Left cardiac atrium (tissue), 4 donors: Measurements from ENCODE around the gene ABCB4. TPM values are rescaled to one million over a fixed set of nuclear protein-coding genes. Genes with fewer than 3 reads are reported as not detected.
"Not testable (repeated sequence)": the region's sequence is repeated elsewhere in the genome, so short reads cannot be mapped to it uniquely, and the experiment has no call there.

Experiments
- ATAC-seq, 2 donors: fragments of 200-7000 bp; cut with Tn5 transposase; one replicate each; pipeline ENCODE4 v1.9.1; 2020; ENCODE audit warnings: mild to moderate bottlenecking in 2 of 2, moderate library complexity in 2 of 2
- DNase-seq: peaks from one replicate; pipeline ENCODE4 v3.0.0-alpha.2; 2020
- intact Hi-C, 2 donors: fragments of 100-400 bp; cut with DNase I; formaldehyde crosslinking; loops; one replicate each; pipeline versions ENCODE4 v1.14.1 to v1.15.1; 2022 to 2023
- total RNA-seq, 2 donors: library from RNA; stranded (reverse); fragmentation: NEBNext Ultra II Directional; extraction: Animal tissue kit (Norgen Biotek cat#: 25700); gene quantifications; one replicate each; pipeline ENCODE4 v1.2.1, GENCODE V29; 2021
- donor health status: DM: no; HTN: yes; CAD: no.
- donor health status: DM: no; HTN: yes; CAD: no; lungs with severe emphysema.
- donor health status: DM: yes; HTN: yes; CAD: no.
- donor health status: Dilated cardiomyopathy.

The ABCB4 gene
- total RNA-seq, 2 donors from 2014 or later: 5.6 to 8.9 TPM

- intact Hi-C loops: no loop called here
- DNase-seq: no peak
- no peak for ATAC-seq
Observed at GRCh38 chr7:87482115-87482514, 6.6 kb upstream of the ABCB4 start.

- DNase-seq (no peak), ATAC-seq (no peak)
- intact Hi-C loops: no loop called here
Observed at GRCh38 chr7:87480386-87480785, 4.9 kb upstream of the ABCB4 start.

GRCh38 chr7:87479951-87480350 is 4.5 kb upstream of the ABCB4 start:
- intact Hi-C loops: no loop called here
- ATAC-seq (no peak), DNase-seq (no peak)

GRCh38 chr7:87476179-87476557 is 688 bp upstream of the ABCB4 start:
- intact Hi-C loops: no loop called here

GRCh38 chr7:87474533-87475358 is 734 bp downstream of the ABCB4 start:
- ATAC-seq: peak; percentile 49 to 82
- no peak for DNase-seq
- intact Hi-C loops: no loop called here

More at GRCh38 chr7:87476179-87476557, 688 bp upstream of the ABCB4 start:
- DNase-seq (no peak), ATAC-seq (no peak)

- intact Hi-C loops: no loop called here
- DNase-seq (no peak), ATAC-seq (peak; percentile 44 to 46)
Observed at GRCh38 chr7:87473986-87474385, 1.5 kb downstream of the ABCB4 start.

GRCh38 chr7:87473192-87473591 is 2.3 kb downstream of the ABCB4 start:
- ATAC-seq: no peak
- no peak for DNase-seq
- intact Hi-C loops: no loop called here

- ATAC-seq: no peak
- intact Hi-C loops: no loop called here
- no peak for DNase-seq
Observed at GRCh38 chr7:87471473-87471872, 4.0 kb downstream of the ABCB4 start.

- intact Hi-C loops, DNase-seq, ATAC-seq: not testable (repeated sequence)
Observed at GRCh38 chr7:87469204-87469603, 6.3 kb downstream of the ABCB4 start.

- ATAC-seq, DNase-seq, intact Hi-C loops: not testable (repeated sequence)
Observed at GRCh38 chr7:87465534-87465880, 10.0 kb downstream of the ABCB4 start.

- DNase-seq, ATAC-seq, intact Hi-C loops: not testable (repeated sequence)
Observed at GRCh38 chr7:87464830-87465533, 10.5 kb downstream of the ABCB4 start.

- ATAC-seq: no peak
- intact Hi-C loops: no loop called here
Observed at GRCh38 chr7:87463982-87464381, 11.5 kb downstream of the ABCB4 start.

GRCh38 chr7:87460444-87460843 is 15.0 kb downstream of the ABCB4 start:
- ATAC-seq, DNase-seq, intact Hi-C loops: not testable (repeated sequence)

More at GRCh38 chr7:87463982-87464381, 11.5 kb downstream of the ABCB4 start:
- DNase-seq: no peak

- intact Hi-C loops: no loop called here
- ATAC-seq: no peak
- DNase-seq: no peak
Observed at GRCh38 chr7:87459941-87460340, 15.5 kb downstream of the ABCB4 start.

GRCh38 chr7:87458148-87458547 is 17.3 kb downstream of the ABCB4 start:
- no peak for ATAC-seq
- no peak for DNase-seq
- intact Hi-C loops: no loop called here

- ATAC-seq: peak; percentile 67 to 76
Observed at GRCh38 chr7:87456247-87456646, 19.2 kb downstream of the ABCB4 start.

GRCh38 chr7:87452279-87452678 is 23.2 kb downstream of the ABCB4 start:
- ATAC-seq (no peak), DNase-seq (no peak)
- intact Hi-C loops: no loop called here

More at GRCh38 chr7:87456247-87456646, 19.2 kb downstream of the ABCB4 start:
- intact Hi-C loops: no loop called here
- no peak for DNase-seq

- no peak for ATAC-seq
- intact Hi-C loops: no loop called here
Observed at GRCh38 chr7:87451187-87451586, 24.3 kb downstream of the ABCB4 start.

GRCh38 chr7:87450706-87451105 is 24.8 kb downstream of the ABCB4 start:
- no peak for DNase-seq
- intact Hi-C loops: no loop called here
- no peak for ATAC-seq

More at GRCh38 chr7:87451187-87451586, 24.3 kb downstream of the ABCB4 start:
- DNase-seq: no peak

- DNase-seq (no peak), ATAC-seq (no peak)
Observed at GRCh38 chr7:87448388-87448787, 27.1 kb downstream of the ABCB4 start.

More at GRCh38 chr7:87448388-87448787, 27.1 kb downstream of the ABCB4 start:
- intact Hi-C loops: loop anchor here in 1 of 2 donors (5.0 kb wide), 1 partner anchor 51 kb away; no protein-coding TSS in a partner anchor
